ENCODE data around the gene MKLN1. TPM values are rescaled to one million over a fixed set of nuclear protein-coding genes. Genes with fewer than 3 reads are reported as not detected.

MKLN1 gene
- total RNA-seq, 3 donors from 2014 or later: 78.1 to 113 (median 80.3) TPM

DNA sequence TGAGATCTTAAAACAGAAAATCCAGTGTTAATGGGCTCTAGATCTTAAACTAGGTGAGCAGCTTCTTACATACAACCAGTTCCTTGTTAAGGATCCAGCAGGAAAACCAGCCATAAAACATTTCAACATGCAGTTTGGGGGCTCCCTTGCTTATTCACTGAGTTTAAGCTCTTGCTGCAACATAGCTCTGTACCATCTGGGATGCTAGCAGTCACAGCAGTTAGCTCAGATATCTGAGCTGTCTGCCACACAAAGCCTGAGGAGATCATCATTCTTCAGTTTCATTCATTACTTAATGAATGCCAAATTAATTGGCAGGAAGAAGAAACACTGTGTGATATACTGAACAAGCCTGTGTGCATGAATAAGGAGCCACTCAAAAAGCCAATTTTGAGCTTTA lies 165.9 kb downstream of the MKLN1 start:
- Histone ChIP-seq H3K4me3 (no peak overlapping the region), H3K27me3 (no peaks in the 10 kb centered on the region), H3K9me3 (no peaks in the 10 kb centered on the region), H3K4me1 (no peaks in the 10 kb centered on the region), H3K27ac (no peak overlapping the region), H3K36me3 (no peaks in the 10 kb centered on the region)
- intact Hi-C loops (cut with DNase I; ENCODE audit: low total_unique reads): no loop called here
- TF ChIP-seq, protein P1, sequence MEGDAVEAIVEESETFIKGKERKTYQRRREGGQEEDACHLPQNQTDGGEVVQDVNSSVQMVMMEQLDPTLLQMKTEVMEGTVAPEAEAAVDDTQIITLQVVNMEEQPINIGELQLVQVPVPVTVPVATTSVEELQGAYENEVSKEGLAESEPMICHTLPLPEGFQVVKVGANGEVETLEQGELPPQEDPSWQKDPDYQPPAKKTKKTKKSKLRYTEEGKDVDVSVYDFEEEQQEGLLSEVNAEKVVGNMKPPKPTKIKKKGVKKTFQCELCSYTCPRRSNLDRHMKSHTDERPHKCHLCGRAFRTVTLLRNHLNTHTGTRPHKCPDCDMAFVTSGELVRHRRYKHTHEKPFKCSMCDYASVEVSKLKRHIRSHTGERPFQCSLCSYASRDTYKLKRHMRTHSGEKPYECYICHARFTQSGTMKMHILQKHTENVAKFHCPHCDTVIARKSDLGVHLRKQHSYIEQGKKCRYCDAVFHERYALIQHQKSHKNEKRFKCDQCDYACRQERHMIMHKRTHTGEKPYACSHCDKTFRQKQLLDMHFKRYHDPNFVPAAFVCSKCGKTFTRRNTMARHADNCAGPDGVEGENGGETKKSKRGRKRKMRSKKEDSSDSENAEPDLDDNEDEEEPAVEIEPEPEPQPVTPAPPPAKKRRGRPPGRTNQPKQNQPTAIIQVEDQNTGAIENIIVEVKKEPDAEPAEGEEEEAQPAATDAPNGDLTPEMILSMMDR (IDR thresholded peaks at IDR 0.05): no peak
- DNase-seq (ENCODE audit: low spot score in 2 of 2): no peak

DNA sequence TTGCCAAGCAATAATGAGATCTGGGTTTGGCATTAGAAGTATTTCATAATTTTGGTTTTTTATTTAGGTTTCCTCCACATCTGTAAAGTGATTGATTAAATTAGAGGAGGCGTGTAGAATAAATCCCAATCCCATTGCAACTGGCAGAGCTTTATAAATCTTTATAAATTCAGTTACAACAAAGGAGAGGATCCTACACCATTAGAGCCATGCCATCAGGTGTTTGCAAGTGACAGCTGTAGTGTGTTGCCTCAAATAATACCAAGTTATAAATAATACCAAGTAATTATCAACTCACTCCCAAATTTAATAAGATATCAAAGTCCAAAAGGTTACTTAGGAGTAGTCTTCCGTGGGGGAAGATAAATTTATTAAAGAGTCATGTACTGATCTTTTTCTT lies 166.5 kb downstream of the MKLN1 start:
- DNase-seq (ENCODE audit: low spot score in 2 of 2): no peak
- H3K27me3 ChIP-seq: no peaks in the 10 kb centered on the region
- intact Hi-C loops (cut with DNase I; ENCODE audit: low total_unique reads): no loop called here
- H3K27ac ChIP-seq: no peak overlapping the region
- no peaks in the 10 kb centered on the region for H3K36me3 ChIP-seq
- TF ChIP-seq, protein P1 (IDR thresholded peaks at IDR 0.05): no peak
- TF ChIP-seq POLR2AphosphoS5 (IDR thresholded peaks at IDR 0.05): no peak
- no peak for TF ChIP-seq POLR2A (IDR thresholded peaks at IDR 0.05)
- H3K4me3 ChIP-seq: no peak overlapping the region
- H3K9me3 ChIP-seq: no peaks in the 10 kb centered on the region
- no peaks in the 10 kb centered on the region for H3K4me1 ChIP-seq

DNA sequence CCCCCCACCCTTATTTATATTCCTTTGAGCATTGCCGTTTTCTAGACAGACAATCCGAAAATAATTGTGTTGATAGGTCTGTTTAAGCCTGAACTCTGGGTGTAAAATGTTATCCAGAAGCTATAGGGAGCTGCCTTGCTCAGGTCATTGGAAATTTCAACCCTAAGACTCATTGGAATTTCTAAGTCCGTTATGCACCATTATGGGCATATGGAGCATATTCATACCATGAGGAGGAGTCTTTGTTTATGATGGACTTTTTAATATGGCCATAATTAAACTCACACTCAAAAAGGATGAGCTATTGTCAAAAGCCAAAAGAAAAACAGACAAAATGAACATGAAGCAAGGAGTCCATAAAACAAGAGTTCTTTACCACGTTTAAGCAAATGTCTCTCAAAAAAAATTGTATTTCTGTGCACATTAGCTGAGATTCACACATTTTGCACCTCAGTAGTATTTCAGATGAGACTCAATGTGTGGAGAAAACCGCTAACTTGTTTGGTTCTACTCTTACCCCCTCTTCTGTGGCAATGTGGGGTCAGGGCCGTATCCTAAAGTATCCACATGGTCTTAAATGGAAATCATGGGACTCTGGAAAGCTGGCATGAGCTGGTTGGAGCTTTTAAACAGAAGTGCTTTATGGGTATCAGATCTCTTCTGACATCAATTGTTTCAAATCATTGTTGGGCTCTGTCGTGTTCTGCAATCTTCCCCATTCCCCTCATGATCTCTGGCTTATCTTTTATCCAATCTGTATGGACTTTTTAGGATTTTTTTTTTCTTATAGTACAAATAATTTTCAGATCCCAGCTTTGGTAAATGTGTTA lies 168.2 kb downstream of the MKLN1 start:
- H3K36me3 ChIP-seq: no peaks in the 10 kb centered on the region
- DNase-seq (ENCODE audit: low spot score in 2 of 2): no peak
- no peak overlapping the region for H3K4me3 ChIP-seq
- intact Hi-C loops (cut with DNase I; ENCODE audit: low total_unique reads): no loop called here
- TF ChIP-seq POLR2AphosphoS5 (IDR thresholded peaks at IDR 0.05) (no peak), POLR2A (IDR thresholded peaks at IDR 0.05) (no peak)
- TF ChIP-seq, protein P1 (IDR thresholded peaks at IDR 0.05): no peak
- no peaks in the 10 kb centered on the region for H3K27me3 ChIP-seq
- H3K9me3 ChIP-seq: no peaks in the 10 kb centered on the region
- no peaks in the 10 kb centered on the region for H3K4me1 ChIP-seq
- no peak overlapping the region for H3K27ac ChIP-seq

DNA sequence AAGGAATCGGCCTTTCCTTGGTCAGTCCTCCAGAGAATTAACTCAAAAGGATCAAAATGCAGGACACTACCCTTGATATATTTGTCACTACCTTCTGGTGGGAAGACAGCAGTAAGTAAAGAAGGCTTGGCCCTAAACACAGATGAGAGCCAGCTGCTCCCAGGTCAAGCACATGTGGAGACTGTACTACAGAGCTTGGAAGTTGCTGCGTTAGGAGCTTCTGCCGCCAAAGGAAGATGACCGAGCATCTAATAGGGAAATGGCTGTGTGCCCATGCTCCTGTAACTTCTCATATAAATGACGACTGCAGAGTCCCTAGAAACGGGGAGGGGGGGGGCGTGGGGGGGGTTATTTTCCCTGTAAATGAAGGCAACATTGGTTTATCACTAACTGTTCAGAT lies 169.8 kb downstream of the MKLN1 start:
- H3K4me3 ChIP-seq: no peak overlapping the region
- H3K36me3 ChIP-seq: no peaks in the 10 kb centered on the region
- H3K4me1 ChIP-seq: no peaks in the 10 kb centered on the region
- no peaks in the 10 kb centered on the region for H3K27me3 ChIP-seq
- DNase-seq (ENCODE audit: low spot score in 2 of 2): no peak
- H3K9me3 ChIP-seq: no peaks in the 10 kb centered on the region
- TF ChIP-seq POLR2AphosphoS5 (IDR thresholded peaks at IDR 0.05) (no peak), POLR2A (IDR thresholded peaks at IDR 0.05) (no peak)
- TF ChIP-seq, protein P1 (IDR thresholded peaks at IDR 0.05): no peak
- peak overlapping the region; percentile 7 to 46 for H3K27ac ChIP-seq
- intact Hi-C loops (cut with DNase I; ENCODE audit: low total_unique reads): no loop called here

DNA sequence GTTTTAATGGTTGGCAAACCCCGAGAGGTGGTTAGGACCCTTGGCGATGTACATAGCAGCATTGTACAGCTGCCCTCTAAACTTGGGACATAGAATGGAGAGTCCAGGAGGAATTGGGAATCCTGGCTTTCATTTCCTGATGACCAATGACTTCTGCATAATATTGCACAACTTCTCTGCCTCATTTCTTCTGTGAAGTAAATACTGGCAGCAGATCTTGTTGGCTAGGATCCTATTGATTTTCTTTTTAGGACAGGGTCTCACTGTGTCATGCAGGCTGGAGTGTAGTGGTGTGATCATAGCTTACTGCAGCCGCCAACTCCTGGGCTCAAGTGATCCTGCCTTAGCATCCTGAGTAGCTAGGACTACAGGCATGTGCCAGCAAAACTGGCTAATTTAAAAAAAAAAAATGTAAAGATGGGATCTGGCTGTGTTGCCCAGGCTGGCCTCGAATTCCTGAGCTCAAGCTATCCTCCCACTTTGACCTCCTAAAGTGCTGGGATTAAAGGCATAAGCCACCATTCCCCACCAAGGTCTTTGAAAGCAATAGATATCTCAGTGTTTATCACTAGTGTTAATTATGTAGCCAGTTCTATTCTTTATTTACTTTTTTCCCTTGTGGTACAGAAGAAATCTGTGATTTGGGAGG lies 170.7 kb downstream of the MKLN1 start:
- H3K9me3 ChIP-seq: no peaks in the 10 kb centered on the region
- no peak for DNase-seq (ENCODE audit: low spot score in 2 of 2)
- no peaks in the 10 kb centered on the region for H3K27me3 ChIP-seq
- H3K27ac ChIP-seq: peak overlapping the region; percentile 7 to 46
- H3K4me1 ChIP-seq: peaks cover 2 to 7% of the 10 kb centered on the region in 2 donors
- no peak overlapping the region for H3K4me3 ChIP-seq
- H3K36me3 ChIP-seq: no peaks in the 10 kb centered on the region
- TF ChIP-seq POLR2AphosphoS5 (IDR thresholded peaks at IDR 0.05): peak in 1 of 3 donors; percentile 21
- TF ChIP-seq, protein P1 (IDR thresholded peaks at IDR 0.05): no peak
- intact Hi-C loops (cut with DNase I; ENCODE audit: low total_unique reads): no loop called here
